Measurements from ENCODE around the gene ARMC3. TPM values are rescaled to one million over a fixed set of nuclear protein-coding genes. Genes with fewer than 3 reads are reported as not detected.

ARMC3 gene
- total and polyA plus RNA-seq, 9 of the 15 experiments (the other 6 are each of a cell fraction or from before 2014, with no cell fraction given) = 0.33 to 1.1 (median 0.62) TPM

GRCh38 chr10:22894714-22895113 lies 33.1 kb upstream of the ARMC3 start (continued):
- TF ChIP-seq ZNF586 (CRISPR knock-in tag; conservative IDR thresholded peaks at IDR 0.05) (no peak), ZNF449 (CRISPR knock-in tag; IDR thresholded peaks at IDR 0.05) (no peak), ZNF431 (CRISPR knock-in tag; IDR thresholded peaks at IDR 0.05) (no peak), EP300 (IDR thresholded peaks at IDR 0.05; ENCODE audit: low read length) (0 out of 2 replicates have a peak, but pooled peaks have one; percentile 7), VEZF1 (CRISPR knock-in tag; IDR thresholded peaks at IDR 0.05) (peak; percentile 37; the same call in 1 of the 2 replicates), MAZ (CRISPR knock-in tag; conservative IDR thresholded peaks at IDR 0.05 in 1 of 2, IDR thresholded peaks at IDR 0.05 in 1 of 2) (peak in 1 of 2 experiments; percentile 31; a peak in 1 of 4 replicates), TAF9B (IDR thresholded peaks at IDR 0.05; ENCODE audit: partially characterized antibody) (no peak), SNIP1 (IDR thresholded peaks at IDR 0.05; ENCODE audit: low read depth) (no peak), CBX8 (IDR thresholded peaks at IDR 0.05; ENCODE audit: borderline replicate concordance, extremely low read depth, low read depth, low read length, poor library complexity, severe bottlenecking) (no peak), TCF7L2 (IDR thresholded peaks at IDR 0.05; ENCODE audit: low read depth, low read length) (no peak), CXXC5 (CRISPR knock-in tag; IDR thresholded peaks at IDR 0.05) (0 out of 2 replicates have a peak, but pooled peaks have one; percentile 24), HOXB6 (CRISPR knock-in tag; IDR thresholded peaks at IDR 0.05; ENCODE audit: borderline replicate concordance) (no peak), CHD4 (IDR thresholded peaks at IDR 0.05; ENCODE audit: insufficient read depth, insufficient replicate concordance, low read depth, low read length, poor library complexity, severe bottlenecking) (no peak), HIVEP1 (CRISPR knock-in tag; IDR thresholded peaks at IDR 0.05) (no peak), E2F3 (CRISPR knock-in tag; IDR thresholded peaks at IDR 0.05) (no peak), ADNP (tag; IDR thresholded peaks at IDR 0.05) (no peak), HINFP (tag; conservative IDR thresholded peaks at IDR 0.05; ENCODE audit: low read depth) (no peak), MCM5 (IDR thresholded peaks at IDR 0.05; ENCODE audit: low read depth) (no peak), JUNB (CRISPR knock-in tag; conservative IDR thresholded peaks at IDR 0.05) (no peak), ATF6 (CRISPR knock-in tag; IDR thresholded peaks at IDR 0.05) (no peak)

Measured in K562 (cell line).